Fibroblast of lung (primary cell): ENCODE results near the gene CEBPE. TPM values are rescaled to one million over a fixed set of nuclear protein-coding genes. Genes with fewer than 3 reads are reported as not detected.

Experiments used
- DNase-seq, 2 donors: peaks; one replicate each; pipeline versions ENCODE4 v3.0.0 to v3.0.0-alpha.2; 2010; ENCODE audit warnings: low read depth in 2 of 2
- H2AFZ ChIP-seq: 2 replicates; pipeline ENCODE4 v1.5.1; 2012; ENCODE audit warnings: low read length, control low read depth, inconsistent platforms
- H3K27ac ChIP-seq: 2 replicates; pipeline ENCODE4 v1.5.1; 2011; ENCODE audit warnings: low read length, control low read depth; ENCODE audit not compliant: insufficient read depth
- H3K27me3 ChIP-seq: 2 replicates; pipeline ENCODE4 v1.5.1; 2011; ENCODE audit warnings: mild to moderate bottlenecking, low read length; ENCODE audit not compliant: control insufficient read depth, insufficient read depth
- H3K36me3 ChIP-seq: 2 replicates; pipeline ENCODE4 v1.5.1; 2011; ENCODE audit warnings: low read length; ENCODE audit not compliant: control insufficient read depth, insufficient read depth
- H3K4me1 ChIP-seq: 2 replicates; pipeline ENCODE4 v1.5.1; 2011; ENCODE audit warnings: low read length; ENCODE audit not compliant: control insufficient read depth, insufficient read depth; ENCODE audit errors: extremely low read depth
- H3K4me2 ChIP-seq: 2 replicates; pipeline ENCODE4 v1.5.1; 2011; ENCODE audit warnings: low read length, control low read depth; ENCODE audit not compliant: insufficient read depth; ENCODE audit errors: extremely low read depth
- H3K4me3 ChIP-seq, 4 experiments: fragments of 200-600 bp in 1 of 4; sonication (generic) in 1 of 4; replicated peaks in 1 of 4; 2 replicates each; pipeline ENCODE4 v1.5.1; 2011 to 2016; ENCODE audit warnings: low read length in 4 of 4, low read depth in 3 of 4, mild to moderate bottlenecking in 3 of 4, control low read depth in 2 of 4, inconsistent platforms in 1 of 4, mixed read lengths in 1 of 4; ENCODE audit not compliant: insufficient read depth in 1 of 4; ENCODE audit errors: control extremely low read depth in 1 of 4
- H3K79me2 ChIP-seq: 2 replicates; pipeline ENCODE4 v1.5.1; 2012; ENCODE audit warnings: mild to moderate bottlenecking, low read length, inconsistent platforms; ENCODE audit not compliant: control insufficient read depth, insufficient read depth
- H3K9ac ChIP-seq: 2 replicates; pipeline ENCODE4 v1.5.1; 2011; ENCODE audit warnings: mild to moderate bottlenecking, low read length, control low read depth; ENCODE audit not compliant: insufficient read depth
- H3K9me3 ChIP-seq: 2 replicates; pipeline ENCODE4 v1.5.1; 2012; ENCODE audit warnings: low read depth, low read length; ENCODE audit not compliant: control insufficient read depth, insufficient read depth
- H4K20me1 ChIP-seq: 2 replicates; pipeline ENCODE4 v1.5.1; 2011; ENCODE audit warnings: low read length; ENCODE audit not compliant: control insufficient read depth, insufficient read depth; ENCODE audit errors: extremely low read depth
- CTCF ChIP-seq, 2 donors: IDR thresholded peaks in 1 of 2; conservative IDR thresholded peaks in 1 of 2; 1 replicate in 1 of 2; 2 replicates in 1 of 2; pipeline ENCODE4 v1.5.1; 2011 to 2012; ENCODE audit warnings: low read length in 2 of 2, control low read depth in 1 of 2, inconsistent platforms in 1 of 2, low read depth in 1 of 2, mild to moderate bottlenecking in 1 of 2
- EZH2 ChIP-seq: IDR thresholded peaks from 2 replicates; pipeline ENCODE4 v1.5.1; 2012; ENCODE audit warnings: low read length, control low read depth, mild to moderate bottlenecking; ENCODE audit errors: missing control alignments
- polyA plus RNA-seq, 2 donors: library from polyadenylated mRNA; depleted of rRNA in 1 of 2; stranded (reverse) in 1 of 2; unstranded in 1 of 2; fragments of >200 nt; gene quantifications; 2 replicates each; pipeline ENCODE4 v1.2.1, GENCODE V29; 2011 to 2012; ENCODE audit warnings: missing spikeins in 1 of 2
- total RNA-seq: library from RNA; depleted of rRNA; stranded (reverse); fragments of >200 nt; gene quantifications from 2 replicates; pipeline ENCODE4 v1.2.1, GENCODE V29; 2014

CEBPE gene
- total and polyA plus RNA-seq, 2 donors (not counting 1 experiment from before 2014, with no cell fraction given) = not detected

DNA sequence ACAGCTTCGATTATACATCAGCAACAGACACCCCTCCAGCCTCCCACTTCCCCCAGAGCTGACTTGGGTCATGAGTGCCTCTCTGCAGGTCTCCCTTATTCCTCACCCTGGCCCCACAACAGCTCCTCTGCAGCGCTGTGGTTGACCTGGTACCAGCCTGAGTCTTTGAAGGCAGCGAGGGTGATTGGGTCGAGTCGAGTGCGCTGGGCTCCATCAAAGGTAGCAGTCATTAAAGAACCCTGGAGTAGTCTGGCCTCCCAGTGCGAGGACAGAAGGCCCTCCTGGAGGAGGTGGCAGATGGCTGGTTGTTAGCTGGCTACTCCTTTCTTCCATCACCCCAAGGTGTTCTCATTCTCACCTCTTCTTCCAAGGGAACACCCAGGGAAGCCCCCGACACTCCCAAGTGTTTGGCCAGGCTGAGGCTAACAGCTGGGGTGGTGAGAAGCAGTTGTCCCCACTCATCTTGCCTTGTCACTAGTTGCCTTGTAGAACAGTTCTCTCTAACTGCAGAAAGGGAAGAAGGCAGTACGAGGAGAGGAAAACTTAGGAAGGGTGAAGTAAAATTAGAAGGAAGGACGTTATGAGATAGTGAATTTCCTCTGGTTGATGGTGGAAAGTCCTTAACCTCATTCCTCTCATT, 16.9 kb downstream of the CEBPE start:
- no peak for TF ChIP-seq CTCF (conservative IDR thresholded peaks at IDR 0.05 in 1 of 2, IDR thresholded peaks at IDR 0.05 in 1 of 2; ENCODE audit: low read depth in 1 of 2, low read length in 2 of 2)
- no peak for TF ChIP-seq EZH2
- Histone ChIP-seq H3K9me3 (no peaks in the 10 kb centered on the region), H3K79me2 (peaks cover 21% of the 10 kb centered on the region), H3K27ac (no peak overlapping the region), H3K9ac (no peak overlapping the region), H2AFZ (no peak overlapping the region), H3K36me3 (peaks cover 5% of the 10 kb centered on the region), H3K27me3 (no peaks in the 10 kb centered on the region), H3K4me3 (no peak overlapping the region), H4K20me1 (no peaks in the 10 kb centered on the region), H3K4me2 (no peak overlapping the region), H3K4me1 (no peaks in the 10 kb centered on the region)
- DNase-seq = no peak

- Histone ChIP-seq H3K36me3 (peaks cover 5% of the 10 kb centered on the region), H4K20me1 (no peaks in the 10 kb centered on the region), H3K27ac (no peak overlapping the region), H3K4me2 (no peak overlapping the region), H2AFZ (no peak overlapping the region), H3K4me1 (no peaks in the 10 kb centered on the region), H3K9me3 (no peaks in the 10 kb centered on the region), H3K27me3 (no peaks in the 10 kb centered on the region), H3K4me3 (no peak overlapping the region), H3K9ac (no peak overlapping the region), H3K79me2 (peaks cover 28% of the 10 kb centered on the region)
- no peak for DNase-seq
- TF ChIP-seq CTCF (conservative IDR thresholded peaks at IDR 0.05 in 1 of 2, IDR thresholded peaks at IDR 0.05 in 1 of 2; ENCODE audit: low read depth in 1 of 2, low read length in 2 of 2) (no peak), EZH2 (no peak)
Measured at GRCh38 chr14:23101213-23101970, 17.7 kb downstream of the CEBPE start.

DNA sequence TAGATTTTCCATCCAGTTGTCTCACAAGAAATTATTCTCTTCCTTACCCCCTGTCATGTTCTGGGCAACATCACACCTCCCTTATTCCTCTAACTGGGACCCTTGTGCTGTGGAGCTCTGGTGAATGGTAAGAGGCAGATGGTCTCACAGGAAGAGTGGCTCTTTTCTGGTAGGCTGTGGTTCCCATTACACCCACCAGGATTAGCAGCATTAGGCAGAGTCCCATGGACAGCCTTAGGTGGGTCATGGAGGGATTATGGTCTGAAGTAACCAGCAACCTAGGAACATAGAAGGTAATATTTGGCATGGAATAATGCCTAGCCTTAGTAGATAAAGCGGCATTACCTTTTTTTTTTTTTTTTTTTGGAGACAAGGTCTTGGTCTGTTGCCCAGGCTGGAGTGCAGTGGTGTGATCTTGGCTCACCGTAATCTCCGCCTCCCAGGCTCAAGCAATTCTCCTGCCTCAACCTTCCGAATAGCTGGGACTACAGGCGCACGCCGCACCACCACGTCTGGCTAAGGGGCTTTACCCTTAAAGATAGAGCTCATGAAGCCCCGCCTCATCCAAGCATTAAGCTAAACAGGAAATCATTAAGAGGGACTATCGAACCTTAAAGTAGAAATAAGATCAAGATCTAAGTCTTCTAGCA, 19.7 kb downstream of the CEBPE start:
- H3K4me2 ChIP-seq = no peak overlapping the region
- H3K9ac ChIP-seq = no peak overlapping the region
- no peak overlapping the region for H2AFZ ChIP-seq
- no peak for TF ChIP-seq EZH2
- TF ChIP-seq CTCF (conservative IDR thresholded peaks at IDR 0.05 in 1 of 2, IDR thresholded peaks at IDR 0.05 in 1 of 2; ENCODE audit: low read depth in 1 of 2, low read length in 2 of 2) = no peak
- no peaks in the 10 kb centered on the region for H3K9me3 ChIP-seq
- no peak for DNase-seq
- H3K27ac ChIP-seq = no peak overlapping the region
- no peaks in the 10 kb centered on the region for H4K20me1 ChIP-seq
- peaks cover 5% of the 10 kb centered on the region for H3K36me3 ChIP-seq
- no peaks in the 10 kb centered on the region for H3K27me3 ChIP-seq
- H3K79me2 ChIP-seq = peaks cover 33% of the 10 kb centered on the region
- H3K4me1 ChIP-seq = no peaks in the 10 kb centered on the region
- H3K4me3 ChIP-seq = no peak overlapping the region
